Stimulated activated CD8-positive, alpha-beta memory T cell treated with anti-CD3 and anti-CD28 coated beads, Interleukin-4, amount 100 ng/mL, for 1 hour (primary cell): Measurements from ENCODE around the gene PLXND1.

Experiments
- DNase-seq, 2 donors: peaks; one replicate each; pipeline ENCODE4 v3.0.0-alpha.2; 2020; ENCODE audit warnings: low read depth in 2 of 2, low spot score in 1 of 2

PLXND1 gene

GRCh38 chr3:129602309-129602708, 4.2 kb downstream of the PLXND1 start:
- DNase-seq, result no peak

GRCh38 chr3:129601713-129602112, 4.8 kb downstream of the PLXND1 start:
- DNase-seq, result no peak

- DNase-seq, result no peak
Observed at GRCh38 chr3:129600348-129600747, 6.1 kb downstream of the PLXND1 start.

GRCh38 chr3:129599607-129600006, 6.9 kb downstream of the PLXND1 start:
- DNase-seq, result no peak

GRCh38 chr3:129599073-129599472, 7.4 kb downstream of the PLXND1 start:
- no peak for DNase-seq

GRCh38 chr3:129598484-129598883, 8.0 kb downstream of the PLXND1 start:
- DNase-seq, result no peak

- DNase-seq, result no peak
Observed at GRCh38 chr3:129598000-129598381, 8.5 kb downstream of the PLXND1 start.

GRCh38 chr3:129597087-129597999, 9.1 kb downstream of the PLXND1 start:
- no peak for DNase-seq

GRCh38 chr3:129596194-129597086, 10.0 kb downstream of the PLXND1 start:
- no peak for DNase-seq

GRCh38 chr3:129595544-129596193, 10.8 kb downstream of the PLXND1 start:
- DNase-seq, result no peak

GRCh38 chr3:129594907-129595390, 11.5 kb downstream of the PLXND1 start:
- DNase-seq, result no peak

- no peak for DNase-seq
Observed at GRCh38 chr3:129594409-129594808, 12.1 kb downstream of the PLXND1 start.

- peak in 1 of 2 donors; percentile 36 for DNase-seq
Observed at GRCh38 chr3:129593595-129594339, 12.7 kb downstream of the PLXND1 start.

GRCh38 chr3:129593230-129593594, 13.3 kb downstream of the PLXND1 start:
- no peak for DNase-seq

GRCh38 chr3:129592381-129593131, 13.9 kb downstream of the PLXND1 start:
- no peak for DNase-seq

GRCh38 chr3:129591932-129592331, 14.5 kb downstream of the PLXND1 start:
- DNase-seq, result no peak

- DNase-seq, result no peak
Observed at GRCh38 chr3:129590215-129590614, 16.3 kb downstream of the PLXND1 start.

GRCh38 chr3:129587566-129588210, 18.8 kb downstream of the PLXND1 start:
- no peak for DNase-seq

- DNase-seq, result no peak
Observed at GRCh38 chr3:129586746-129587430, 19.6 kb downstream of the PLXND1 start.
